MG63 (cell line): ENCODE data around the gene RBMX. TPM values are rescaled to one million over a fixed set of nuclear protein-coding genes. Genes with fewer than 3 reads are reported as not detected.
"Not testable (repeated sequence)": the region's sequence is repeated elsewhere in the genome, so short reads cannot be mapped to it uniquely, and the experiment has no call there.

ENCODE experiments used
- DNase-seq: peaks from one replicate; pipeline ENCODE4 v3.0.0-alpha.2; 2020
- H3K27me3 ChIP-seq: fragments of 250-450 bp; sonication (Bioruptor Pico); 2 replicates; pipeline ENCODE4 v1.5.1; 2020; ENCODE audit warnings: mild to moderate bottlenecking, moderate library complexity
- H3K36me3 ChIP-seq: fragments of 250-450 bp; sonication (Bioruptor Pico); 2 replicates; pipeline ENCODE4 v1.5.1; 2020; ENCODE audit warnings: mild to moderate bottlenecking, moderate library complexity
- H3K4me3 ChIP-seq: fragments of 250-450 bp; sonication (Bioruptor Pico); 2 replicates; pipeline ENCODE4 v1.5.1; 2020; ENCODE audit warnings: mild to moderate bottlenecking, moderate library complexity
- H3K9me3 ChIP-seq: fragments of 250-450 bp; sonication (Bioruptor Pico); 2 replicates; pipeline ENCODE4 v1.5.1; 2020; ENCODE audit warnings: mild to moderate bottlenecking, moderate library complexity
- total RNA-seq: library from RNA; depleted of rRNA; stranded (reverse); fragments of >200 nt; shearing (Covaris generic); gene quantifications from 2 replicates; pipeline ENCODE4 v1.2.3, GENCODE V29; 2014; ENCODE audit warnings: low replicate concordance

RBMX gene
- total RNA-seq, 1 experiment from 2014 or later: 335 TPM

DNA sequence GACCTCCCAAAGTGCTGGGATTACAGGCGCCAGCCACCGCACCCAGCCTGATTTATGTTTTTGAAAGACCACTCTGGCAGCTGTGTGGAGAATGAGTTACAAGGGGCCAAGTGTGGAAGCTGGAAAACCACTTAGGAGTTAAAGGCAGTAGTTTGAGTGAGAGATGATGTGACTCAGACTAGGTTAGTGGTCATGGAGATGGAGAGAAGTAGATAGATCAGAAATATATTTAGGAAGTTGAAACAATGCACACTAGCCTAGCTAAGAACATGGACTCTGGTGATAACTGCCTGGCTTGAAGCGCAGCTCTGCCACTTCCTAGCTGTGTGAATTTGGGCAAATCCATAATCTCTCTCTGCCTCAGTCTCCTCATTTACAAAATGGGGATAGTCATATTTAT lies 11.9 kb upstream of the RBMX start:
- no peaks in the 10 kb centered on the region for H3K27me3 ChIP-seq
- H3K9me3 ChIP-seq: no peaks in the 10 kb centered on the region

DNA sequence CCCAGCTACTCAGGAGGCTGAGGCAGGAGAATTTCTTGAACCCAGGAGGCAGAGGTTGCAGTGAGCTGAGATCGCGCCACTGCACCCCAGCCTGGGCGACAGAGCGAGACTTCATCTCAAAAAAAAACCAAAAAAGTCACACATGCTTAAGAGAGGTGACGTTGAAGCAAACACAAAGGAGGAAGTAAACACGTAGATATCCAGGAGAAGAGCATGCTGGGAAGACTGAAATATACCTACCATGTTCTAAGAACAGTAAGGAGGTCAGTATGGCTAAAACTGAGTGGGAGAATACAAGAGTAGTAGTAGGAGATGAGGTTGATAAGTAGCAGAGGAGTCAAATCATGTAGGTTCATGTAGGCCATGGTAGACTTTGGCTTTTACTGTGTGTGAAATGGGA lies 10.1 kb upstream of the RBMX start:
- not testable (repeated sequence) for H3K27me3 ChIP-seq, H3K4me3 ChIP-seq, H3K36me3 ChIP-seq, H3K9me3 ChIP-seq, DNase-seq

More for the DNA sequence above, 11.9 kb upstream of the RBMX start:
- DNase-seq: no peak
- Histone ChIP-seq H3K36me3 (no peaks in the 10 kb centered on the region), H3K4me3 (no peak overlapping the region)

DNA sequence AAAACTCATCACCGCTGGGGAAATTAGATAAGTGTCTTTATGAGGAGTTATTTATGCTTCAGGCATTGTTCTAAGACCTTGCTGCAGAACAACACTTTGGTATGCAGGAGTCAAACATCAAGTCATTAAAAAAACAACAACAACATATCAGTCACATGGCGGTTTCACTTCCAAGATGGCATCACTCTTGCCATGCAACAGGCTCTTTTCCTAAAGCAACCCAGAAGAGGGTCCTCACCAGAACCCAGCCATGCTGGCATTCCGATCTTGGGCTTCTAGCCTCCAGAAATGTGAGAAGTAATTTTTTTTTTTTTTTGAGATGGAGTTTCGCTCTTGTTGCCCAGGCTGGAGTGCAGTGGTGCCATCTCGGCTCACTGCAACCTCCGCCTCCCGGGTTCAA lies 8.7 kb upstream of the RBMX start:
- DNase-seq: no peak
- no peaks in the 10 kb centered on the region for H3K36me3 ChIP-seq

DNA sequence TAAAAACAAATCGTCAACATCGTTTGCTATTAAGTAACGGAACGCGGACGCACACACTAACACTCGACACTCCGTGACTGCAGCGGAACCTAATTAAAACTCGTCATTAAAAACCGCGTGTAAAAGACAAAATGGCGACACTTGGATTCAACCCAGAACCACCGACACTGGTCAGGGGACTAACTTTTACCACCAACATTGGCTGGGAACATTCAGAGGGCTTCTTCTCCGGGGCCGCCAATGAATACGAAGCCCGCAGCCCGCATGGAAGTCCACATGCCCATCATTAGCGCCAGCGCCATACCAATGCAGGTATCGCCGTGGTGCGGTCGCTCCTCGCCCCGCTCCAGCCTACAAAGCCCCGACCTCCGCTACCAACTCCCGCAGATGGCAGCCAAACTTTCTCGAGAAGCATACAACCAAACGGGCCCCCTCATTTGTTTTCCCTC lies 498 bp downstream of the RBMX start:
- peaks cover 47% of the 10 kb centered on the region for H3K36me3 ChIP-seq
- no peaks in the 10 kb centered on the region for H3K9me3 ChIP-seq
- H3K27me3 ChIP-seq: no peaks in the 10 kb centered on the region
- peak overlapping the region; percentile 92 for H3K4me3 ChIP-seq
- peak; percentile 5 for DNase-seq

More for the DNA sequence above, 8.7 kb upstream of the RBMX start:
- no peaks in the 10 kb centered on the region for H3K9me3 ChIP-seq
- H3K4me3 ChIP-seq: no peak overlapping the region
- H3K27me3 ChIP-seq: no peaks in the 10 kb centered on the region

DNA sequence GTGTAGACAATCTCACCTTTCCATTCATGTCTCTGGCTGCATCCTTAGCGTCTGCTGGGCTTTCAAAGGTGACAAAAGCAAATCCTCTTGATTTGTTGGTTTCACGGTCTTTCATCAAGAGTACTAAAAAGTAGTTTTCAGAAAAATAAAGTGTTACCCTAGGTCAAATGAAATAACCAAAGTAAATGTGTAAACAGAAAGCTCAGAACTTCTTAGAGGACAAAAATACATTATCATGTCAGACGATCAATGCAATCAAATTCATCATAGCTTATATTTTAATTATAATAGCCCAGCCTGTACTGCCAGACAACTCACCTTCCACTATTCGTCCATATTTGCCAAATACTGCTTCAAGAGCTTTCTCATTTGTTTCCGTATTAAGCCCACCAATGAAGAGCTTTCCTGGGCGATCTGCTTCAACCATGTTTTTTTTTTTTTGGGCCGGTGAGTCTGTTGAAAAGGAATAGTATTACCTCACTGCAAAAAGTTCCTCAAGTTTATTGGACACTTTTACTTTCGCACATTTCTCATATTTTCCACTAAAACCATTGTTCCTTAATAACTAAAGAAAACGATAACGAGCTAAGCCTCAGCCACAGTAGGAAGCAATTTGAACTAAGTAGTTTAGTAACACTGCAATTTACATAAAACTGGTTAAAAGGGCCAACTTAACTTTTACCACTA lies 1.4 kb downstream of the RBMX start:
- peaks cover 55% of the 10 kb centered on the region for H3K36me3 ChIP-seq
- peak overlapping the region; percentile 92 for H3K4me3 ChIP-seq
- H3K27me3 ChIP-seq: no peaks in the 10 kb centered on the region
- no peak for DNase-seq
- no peaks in the 10 kb centered on the region for H3K9me3 ChIP-seq

DNA sequence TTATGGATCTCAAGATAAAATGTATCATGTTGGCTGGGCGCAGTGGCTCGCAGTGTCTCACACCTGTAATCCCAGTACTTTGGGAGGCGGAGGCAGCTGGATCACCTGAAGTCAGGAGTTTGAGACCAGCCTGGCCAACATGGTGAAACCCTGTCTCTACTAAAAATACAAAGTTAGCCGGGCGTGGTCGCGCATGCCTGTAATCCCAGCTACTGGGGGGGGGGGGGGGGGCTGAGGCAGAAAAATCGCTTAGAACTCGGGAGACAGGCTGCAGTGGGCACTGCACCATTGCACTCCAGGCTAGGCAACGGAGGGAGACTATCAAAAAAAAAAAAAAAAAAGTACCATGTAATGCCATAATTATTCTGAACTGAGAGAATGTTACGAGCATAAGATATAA lies 2.1 kb downstream of the RBMX start:
- DNase-seq: no peak
- no peaks in the 10 kb centered on the region for H3K27me3 ChIP-seq
- no peaks in the 10 kb centered on the region for H3K9me3 ChIP-seq
- H3K36me3 ChIP-seq: peaks cover 63% of the 10 kb centered on the region
- H3K4me3 ChIP-seq: peak overlapping the region; percentile 92

DNA sequence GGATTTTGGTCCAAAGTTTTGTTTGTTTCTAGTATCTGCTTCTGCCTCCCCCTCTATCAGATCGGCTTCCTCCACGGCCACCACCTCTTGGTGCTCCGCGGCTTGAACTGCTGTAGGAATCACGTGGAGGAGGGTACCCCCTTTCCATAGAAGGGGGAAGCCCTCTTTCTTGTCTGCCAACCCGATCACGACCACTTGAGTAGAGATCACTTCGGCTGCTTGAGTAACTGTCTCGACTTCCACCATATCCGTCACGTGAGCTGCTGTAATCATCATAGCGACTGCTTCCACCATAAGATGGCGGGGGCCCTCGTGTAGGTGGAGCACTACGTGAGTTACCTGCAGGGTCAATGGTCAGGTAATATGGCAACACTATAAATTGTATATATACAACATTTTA lies 6.4 kb downstream of the RBMX start:
- not testable (repeated sequence) for DNase-seq, H3K4me3 ChIP-seq, H3K27me3 ChIP-seq, H3K9me3 ChIP-seq
- H3K36me3 ChIP-seq: peaks cover 78% of the 10 kb centered on the region

DNA sequence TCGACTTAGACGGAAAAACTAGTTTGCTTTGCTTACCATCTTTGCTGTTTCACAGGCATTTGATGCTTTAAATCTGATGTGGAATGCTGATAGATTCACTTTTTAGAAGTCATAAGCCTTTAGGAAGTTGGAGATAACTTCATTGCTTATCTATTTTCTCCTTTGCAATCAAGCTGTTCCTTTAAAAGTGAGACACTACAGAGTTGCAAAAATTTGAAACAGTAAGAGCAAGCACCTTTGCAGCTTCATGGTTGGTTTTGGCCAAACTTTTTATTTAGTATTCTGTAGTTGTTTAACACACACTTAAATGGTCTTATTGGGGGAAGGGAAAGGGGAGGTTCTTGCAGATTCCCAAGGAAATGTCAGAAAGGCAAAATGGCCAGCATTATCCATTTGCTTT lies 7.3 kb downstream of the RBMX start:
- not testable (repeated sequence) for H3K27me3 ChIP-seq, H3K9me3 ChIP-seq, H3K4me3 ChIP-seq, DNase-seq
- H3K36me3 ChIP-seq: peaks cover 80% of the 10 kb centered on the region

DNA sequence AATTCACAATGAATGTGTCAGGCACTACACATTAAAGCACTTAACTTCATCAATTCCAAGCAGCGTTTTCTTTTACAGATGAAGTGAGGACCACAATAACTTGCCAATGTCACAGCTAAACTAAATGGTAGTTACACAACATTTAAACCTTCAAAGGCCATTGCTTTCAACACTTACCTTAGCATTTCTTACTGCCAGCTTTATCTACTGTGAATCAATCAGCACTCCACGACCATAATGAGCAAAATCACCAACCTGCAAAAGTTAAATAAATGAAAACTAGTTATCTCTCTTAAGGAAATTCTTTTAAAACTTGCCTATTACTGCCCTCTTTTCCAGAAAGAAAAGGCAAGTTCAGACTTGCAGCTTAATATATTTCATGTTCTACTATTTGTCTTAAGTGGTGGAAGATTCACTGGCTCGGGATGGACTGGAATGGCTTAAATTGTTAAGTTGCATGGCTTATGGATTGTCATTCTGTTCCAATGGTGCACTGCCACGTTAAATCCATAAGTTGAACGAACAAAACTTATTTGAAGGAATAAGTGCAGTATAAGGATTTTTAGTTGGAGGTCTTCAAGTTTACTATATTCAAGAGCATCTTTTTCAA lies 8.3 kb downstream of the RBMX start:
- peaks cover 75% of the 10 kb centered on the region for H3K36me3 ChIP-seq
- H3K4me3 ChIP-seq: no peak overlapping the region
- no peak for DNase-seq
- H3K27me3 ChIP-seq: no peaks in the 10 kb centered on the region
- no peaks in the 10 kb centered on the region for H3K9me3 ChIP-seq

DNA sequence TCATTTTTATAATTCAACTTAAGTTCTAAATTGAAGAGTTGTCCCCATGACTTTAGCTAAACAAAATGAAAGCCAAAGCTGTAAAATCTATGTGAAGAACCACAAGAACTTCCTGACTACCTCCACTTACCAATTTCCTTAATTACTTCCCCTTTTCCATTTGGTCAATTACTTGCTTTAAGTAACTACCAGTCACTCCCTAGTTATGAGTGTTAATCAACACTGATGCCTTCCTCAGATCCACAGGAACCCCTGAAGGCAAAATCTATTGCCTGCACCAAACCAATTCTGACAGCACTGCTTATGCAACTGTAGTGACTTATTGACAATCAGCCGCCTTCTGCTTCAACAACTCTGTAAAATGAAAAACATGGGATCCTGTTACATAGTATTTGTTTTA lies 10.5 kb downstream of the RBMX start:
- H3K36me3 ChIP-seq: peaks cover 57% of the 10 kb centered on the region
- no peak for DNase-seq
- no peaks in the 10 kb centered on the region for H3K27me3 ChIP-seq
- no peak overlapping the region for H3K4me3 ChIP-seq
- no peaks in the 10 kb centered on the region for H3K9me3 ChIP-seq

DNA sequence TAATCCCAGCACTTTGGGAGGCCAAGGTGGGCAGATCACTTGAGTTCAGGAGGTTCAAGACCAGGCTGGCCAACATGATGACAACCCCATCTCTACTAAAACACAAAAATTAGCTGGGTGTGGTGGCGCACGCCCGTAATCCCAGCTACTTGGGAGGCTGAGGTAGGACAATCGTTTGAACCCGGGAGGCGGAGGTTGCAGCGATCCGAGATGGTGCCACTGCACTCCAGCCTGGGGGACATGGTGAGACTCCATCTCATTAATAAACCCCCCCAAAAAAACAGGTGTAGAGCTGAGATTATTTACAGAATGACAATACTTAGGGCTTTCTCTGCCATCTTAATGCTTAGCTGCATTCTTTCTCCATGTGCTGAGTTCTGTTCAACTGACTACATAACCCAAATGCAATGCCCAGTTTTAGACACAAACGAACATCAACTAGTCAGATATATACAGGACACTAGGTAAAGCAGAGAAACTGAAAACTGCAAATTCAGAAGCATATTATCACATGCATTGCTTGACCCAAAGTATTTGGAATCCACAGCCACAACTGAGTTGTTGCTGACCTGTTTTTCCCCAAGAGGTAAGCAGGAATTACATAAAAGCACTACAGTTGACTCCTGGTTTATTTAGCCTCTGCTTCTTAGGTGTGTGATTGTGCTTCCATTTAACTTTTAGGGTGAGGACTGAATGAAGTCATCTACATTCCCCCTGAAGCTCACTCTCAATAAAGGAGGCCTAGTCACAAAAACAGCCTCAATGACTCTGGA lies 12.1 kb downstream of the RBMX start:
- peaks cover 41% of the 10 kb centered on the region for H3K36me3 ChIP-seq
- H3K4me3 ChIP-seq: no peak overlapping the region
- H3K9me3 ChIP-seq: no peaks in the 10 kb centered on the region
- DNase-seq: no peak
- no peaks in the 10 kb centered on the region for H3K27me3 ChIP-seq

DNA sequence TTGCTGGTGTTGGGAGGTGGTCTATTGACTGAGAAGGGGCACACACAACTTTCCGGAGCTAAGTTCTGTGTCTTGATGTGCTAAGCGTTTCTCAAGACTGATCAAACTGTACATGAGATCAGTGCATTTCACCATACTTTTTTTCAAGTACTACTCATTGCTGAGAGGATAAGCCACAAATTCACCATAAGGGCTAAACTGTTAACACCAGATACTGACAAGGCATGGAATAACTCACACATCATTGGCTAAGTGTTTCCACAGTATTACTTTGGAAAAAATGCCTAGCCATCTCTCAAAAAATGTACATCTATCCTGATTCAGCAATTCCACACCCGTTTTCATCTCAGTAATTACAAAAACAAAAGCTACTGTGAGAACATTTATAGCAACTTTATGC lies 13.0 kb downstream of the RBMX start:
- peaks cover 35% of the 10 kb centered on the region for H3K36me3 ChIP-seq
- no peaks in the 10 kb centered on the region for H3K27me3 ChIP-seq
- no peak for DNase-seq

DNA sequence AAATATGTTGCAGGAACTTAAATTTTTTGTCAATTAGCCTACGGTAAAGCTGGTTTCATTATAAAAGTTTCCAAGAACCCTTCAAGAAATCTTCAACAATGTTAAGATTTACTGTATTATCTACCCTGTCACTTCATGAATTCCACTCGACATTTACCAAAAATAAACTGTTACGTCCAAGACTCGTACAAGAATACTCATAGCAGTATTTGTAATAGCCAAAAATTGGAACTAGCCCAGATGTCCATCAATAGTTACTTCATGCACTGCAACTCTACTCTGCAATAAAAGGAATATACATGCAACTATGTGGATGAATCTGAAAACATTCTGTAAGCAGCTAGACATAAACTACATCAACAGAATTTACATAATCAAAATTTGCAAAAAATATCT lies 13.4 kb downstream of the RBMX start:
- H3K4me3 ChIP-seq: no peak overlapping the region
- no peaks in the 10 kb centered on the region for H3K27me3 ChIP-seq
- H3K36me3 ChIP-seq: peaks cover 32% of the 10 kb centered on the region
- DNase-seq: no peak
- H3K9me3 ChIP-seq: no peaks in the 10 kb centered on the region

More for the DNA sequence above, 13.0 kb downstream of the RBMX start:
- Histone ChIP-seq H3K9me3 (no peaks in the 10 kb centered on the region), H3K4me3 (no peak overlapping the region)

DNA sequence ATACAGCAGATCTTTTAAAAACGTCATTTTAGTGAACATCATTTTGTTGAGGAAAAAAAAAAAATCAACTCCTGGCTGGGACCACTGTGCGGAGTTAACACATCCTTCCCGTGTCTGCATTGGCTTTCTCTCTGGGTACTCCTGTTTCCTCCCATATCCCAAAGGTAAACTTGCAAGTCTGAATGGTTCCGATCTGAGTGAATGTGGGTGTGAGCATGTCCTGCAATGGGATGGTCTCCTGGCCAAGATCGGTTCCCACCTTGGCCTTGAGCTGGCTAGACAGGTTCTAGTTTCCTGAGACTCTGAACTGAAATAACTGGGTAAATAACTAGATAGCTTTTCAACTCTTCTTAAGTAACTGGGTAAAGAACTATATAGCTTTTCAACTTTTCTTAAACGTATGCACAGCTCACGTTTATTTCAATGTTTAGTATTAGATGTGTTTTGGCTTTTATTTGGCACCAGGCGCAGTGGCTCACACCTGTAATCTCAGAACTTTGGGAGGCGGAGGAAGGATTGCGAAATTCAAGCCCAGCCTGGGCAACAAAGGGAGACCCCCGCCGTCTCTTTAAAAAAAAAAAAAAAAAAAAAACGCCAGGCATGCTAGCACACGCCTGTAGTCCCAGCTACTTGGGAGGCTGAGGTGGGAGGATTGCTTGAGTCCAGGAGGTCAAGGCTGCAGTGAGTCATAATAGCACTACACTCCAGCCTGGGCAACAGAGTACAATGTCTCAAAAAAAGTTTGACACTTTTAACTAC lies 14.0 kb downstream of the RBMX start:
- peak; percentile 3 for DNase-seq
- Histone ChIP-seq H3K4me3 (no peak overlapping the region), H3K27me3 (no peaks in the 10 kb centered on the region), H3K36me3 (peaks cover 33% of the 10 kb centered on the region), H3K9me3 (no peaks in the 10 kb centered on the region)

DNA sequence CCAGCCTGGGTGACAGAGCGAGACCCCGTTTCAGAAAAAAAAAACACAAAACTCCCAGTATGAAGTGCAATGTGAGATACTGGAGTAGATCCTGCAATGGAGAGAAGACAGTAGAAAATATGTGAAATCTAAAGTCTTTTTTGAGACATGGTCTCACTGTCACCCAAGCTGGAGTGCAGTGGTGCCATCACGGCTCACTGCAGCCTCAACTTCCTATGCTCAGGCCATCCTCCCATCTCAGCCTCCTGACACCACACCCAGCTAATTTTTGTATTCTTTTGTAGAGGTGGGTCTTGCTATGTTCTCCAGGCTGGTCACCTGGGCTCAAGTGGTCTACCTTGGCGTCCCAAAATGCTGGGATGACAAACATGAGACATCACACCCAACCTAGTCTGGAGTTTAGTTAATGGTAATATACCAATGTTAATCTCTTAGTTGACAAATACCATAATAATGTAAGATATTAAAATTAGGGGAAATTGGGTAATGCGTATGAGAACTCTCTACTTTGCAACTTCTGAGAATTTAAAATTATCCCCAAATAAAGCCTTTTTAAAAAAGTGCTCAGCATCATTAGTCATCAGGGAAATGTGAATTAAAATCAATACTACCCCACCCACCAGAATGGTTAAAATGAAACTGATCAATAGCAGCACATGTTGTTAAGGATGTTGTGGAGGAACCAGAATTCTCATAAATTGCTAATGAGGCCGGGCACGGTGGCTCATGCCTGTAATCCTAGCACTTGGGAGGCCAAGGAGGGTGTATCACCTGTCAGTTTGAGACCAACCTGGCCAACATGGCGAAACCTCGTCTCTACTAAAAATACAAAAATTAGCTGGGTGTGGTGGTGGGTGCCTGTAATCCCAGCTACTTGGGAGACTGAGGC lies 15.0 kb downstream of the RBMX start:
- Histone ChIP-seq H3K36me3 (peaks cover 38% of the 10 kb centered on the region), H3K4me3 (no peak overlapping the region), H3K9me3 (no peaks in the 10 kb centered on the region), H3K27me3 (no peaks in the 10 kb centered on the region)
- DNase-seq: no peak

DNA sequence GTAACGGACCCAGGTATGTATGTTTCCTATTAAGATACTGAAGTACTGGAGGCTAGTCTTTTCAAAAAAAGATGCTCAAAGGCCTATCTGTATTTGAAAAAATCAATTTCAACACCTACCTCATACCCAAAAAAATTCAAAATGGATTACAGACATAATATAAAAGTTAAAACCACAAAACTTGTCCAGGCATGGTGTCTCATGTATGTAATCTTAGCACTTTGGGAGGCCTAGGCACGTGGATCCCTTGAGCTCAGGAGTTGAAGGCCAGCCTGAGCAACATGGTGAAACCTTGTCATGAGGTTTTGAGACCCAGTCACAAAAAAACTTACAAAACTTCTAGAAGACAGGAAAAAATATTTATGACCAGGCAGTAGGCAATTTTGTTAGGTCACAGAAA lies 16.7 kb downstream of the RBMX start:
- Histone ChIP-seq H3K9me3 (no peaks in the 10 kb centered on the region), H3K36me3 (peaks cover 27% of the 10 kb centered on the region), H3K27me3 (no peaks in the 10 kb centered on the region), H3K4me3 (no peak overlapping the region)
- no peak for DNase-seq
